NCI-H2029 (cell line): ENCODE results near the gene CXCL14.

Experiments used
- DNase-seq: peaks from one replicate; lab custom pipeline; 2025; lab: John Stamatoyannopoulos, UW

CXCL14 gene

DNA sequence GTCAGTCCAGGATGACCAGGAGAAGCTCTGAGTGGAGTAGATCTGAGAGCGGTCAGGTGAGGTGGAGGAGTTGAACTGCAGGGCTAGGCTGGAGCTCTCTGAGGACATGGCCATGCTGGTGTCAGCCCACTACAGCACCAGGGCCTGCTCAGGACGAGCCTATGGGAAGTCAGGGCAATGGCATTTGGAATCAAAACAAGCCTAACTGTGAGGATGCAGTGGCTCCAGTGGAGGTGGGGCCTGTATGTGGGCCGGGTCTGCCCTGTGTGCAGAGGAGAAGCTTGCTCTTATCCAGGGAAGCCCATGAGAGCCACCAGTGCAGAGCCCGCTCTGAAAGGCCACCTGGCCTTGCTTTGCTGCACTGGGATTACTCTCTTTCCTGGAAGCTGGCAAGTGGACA lies 11.1 kb downstream of the CXCL14 start:
- no peak for DNase-seq

- DNase-seq: no peak
Measured at GRCh38 chr5:135566422-135567400, 12.1 kb downstream of the CXCL14 start.

DNA sequence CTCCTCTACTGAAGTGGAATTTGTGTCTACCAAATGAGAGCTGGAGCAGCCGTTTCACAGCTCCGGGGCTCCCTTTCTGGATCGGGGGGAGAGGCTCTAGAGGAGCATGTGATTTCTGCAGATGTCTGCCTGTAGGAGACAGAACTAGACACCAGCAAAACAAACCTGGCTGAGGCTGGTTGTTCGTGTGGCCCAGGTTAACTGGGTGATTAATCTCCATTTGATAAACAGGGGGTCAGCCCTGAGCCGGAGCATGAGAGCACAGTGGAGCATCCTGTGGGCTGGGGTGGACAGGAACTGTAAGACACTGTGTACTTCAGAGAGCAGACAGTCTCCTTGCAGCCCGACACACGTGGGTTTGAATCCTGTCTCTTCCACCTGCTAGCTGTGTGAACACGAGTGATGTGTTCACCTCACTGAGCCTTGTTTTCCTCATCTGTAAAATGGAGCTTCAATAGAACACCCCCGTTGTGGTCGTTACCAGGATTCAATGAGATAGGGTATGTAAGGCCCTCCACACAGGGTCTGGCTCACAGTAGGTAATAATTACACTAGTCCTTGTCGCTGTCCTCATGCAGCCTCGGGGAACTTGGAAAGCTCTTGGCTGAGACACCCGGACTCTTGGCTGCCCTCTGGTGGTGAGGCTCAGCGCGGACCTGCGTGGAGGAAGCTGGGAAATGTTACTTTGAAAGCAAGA lies 12.9 kb downstream of the CXCL14 start:
- peak; percentile 44 for DNase-seq

- DNase-seq: no peak
Measured at GRCh38 chr5:135565266-135565665, 13.5 kb downstream of the CXCL14 start.

DNA sequence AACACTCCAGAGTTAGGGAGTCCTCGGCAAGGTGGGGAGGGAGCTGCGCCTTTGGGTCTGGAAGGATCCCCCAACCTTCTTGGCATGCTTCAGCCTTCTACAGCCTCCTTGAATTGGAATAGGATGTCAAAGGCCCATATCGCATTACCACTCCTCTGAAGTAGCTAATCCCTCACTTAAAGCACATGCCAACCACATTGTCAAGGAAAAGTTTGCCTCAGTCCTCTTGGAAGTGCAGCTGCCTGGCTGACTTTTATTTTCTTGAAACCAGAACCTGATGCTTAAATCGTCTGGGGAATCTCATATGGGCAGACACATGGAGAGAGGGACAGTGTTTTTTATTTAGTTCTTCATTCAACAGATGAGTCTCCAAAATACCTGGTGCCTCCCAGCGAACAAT lies 14.5 kb downstream of the CXCL14 start:
- no peak for DNase-seq

DNA sequence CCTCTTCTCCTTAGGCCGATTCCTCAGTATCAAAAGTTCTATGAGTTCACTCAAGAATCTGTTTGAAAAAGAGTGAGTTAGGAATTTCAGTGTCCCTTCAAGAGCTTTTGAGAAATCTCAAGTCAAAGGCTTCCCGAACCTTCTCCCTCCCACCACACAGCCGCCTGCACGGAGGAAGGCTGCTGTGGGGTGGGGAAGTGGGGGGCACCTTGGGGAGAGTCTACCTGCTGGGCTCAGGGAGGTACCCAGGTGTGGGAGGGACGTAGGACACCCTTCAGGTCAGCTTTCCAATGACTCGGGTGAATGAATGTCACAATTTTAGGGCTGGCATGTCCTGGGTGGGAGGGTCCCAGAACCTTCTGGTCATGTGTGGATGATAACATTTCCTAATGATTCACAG lies 17.5 kb downstream of the CXCL14 start:
- DNase-seq: no peak

DNA sequence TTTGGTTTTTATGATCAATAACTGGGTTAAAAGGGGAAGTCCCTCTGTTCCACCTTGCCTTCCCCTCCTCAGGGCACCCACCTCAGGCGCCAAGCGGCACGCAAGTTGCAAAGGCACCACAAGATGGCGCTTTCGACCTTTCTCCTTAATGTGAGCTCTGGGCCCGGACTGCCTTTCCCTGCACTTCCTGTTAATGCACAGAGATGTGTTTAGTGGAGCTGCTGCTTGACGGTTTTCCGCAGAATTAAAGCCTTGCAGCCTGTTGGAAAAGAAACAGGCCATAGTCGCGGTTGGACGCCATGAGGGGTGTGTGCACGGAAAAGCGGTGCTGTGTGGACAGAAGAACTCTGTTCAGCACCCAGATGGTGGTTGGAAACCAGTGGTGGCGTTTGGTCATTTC lies 17.9 kb downstream of the CXCL14 start:
- DNase-seq: peak; percentile 76

DNA sequence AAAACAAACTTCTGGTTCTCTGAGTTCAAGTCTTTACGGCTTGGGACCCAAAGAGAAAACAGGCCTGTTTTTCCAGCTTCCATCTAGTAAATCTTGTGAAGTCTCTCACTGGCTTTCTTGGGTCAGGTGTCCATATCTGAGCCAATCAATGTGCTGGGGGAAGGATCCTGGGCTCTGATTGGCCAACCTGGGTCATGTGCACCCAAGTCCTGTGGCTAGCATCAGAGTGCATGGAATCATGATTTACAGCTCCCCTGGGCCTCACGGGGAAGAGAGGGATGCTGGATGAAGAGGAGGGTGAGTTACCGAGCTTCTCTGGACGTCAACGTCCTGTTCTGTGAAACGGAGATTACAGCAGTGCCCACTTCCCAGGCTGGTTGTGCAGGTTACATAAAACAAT lies 19.4 kb downstream of the CXCL14 start:
- no peak for DNase-seq

DNA sequence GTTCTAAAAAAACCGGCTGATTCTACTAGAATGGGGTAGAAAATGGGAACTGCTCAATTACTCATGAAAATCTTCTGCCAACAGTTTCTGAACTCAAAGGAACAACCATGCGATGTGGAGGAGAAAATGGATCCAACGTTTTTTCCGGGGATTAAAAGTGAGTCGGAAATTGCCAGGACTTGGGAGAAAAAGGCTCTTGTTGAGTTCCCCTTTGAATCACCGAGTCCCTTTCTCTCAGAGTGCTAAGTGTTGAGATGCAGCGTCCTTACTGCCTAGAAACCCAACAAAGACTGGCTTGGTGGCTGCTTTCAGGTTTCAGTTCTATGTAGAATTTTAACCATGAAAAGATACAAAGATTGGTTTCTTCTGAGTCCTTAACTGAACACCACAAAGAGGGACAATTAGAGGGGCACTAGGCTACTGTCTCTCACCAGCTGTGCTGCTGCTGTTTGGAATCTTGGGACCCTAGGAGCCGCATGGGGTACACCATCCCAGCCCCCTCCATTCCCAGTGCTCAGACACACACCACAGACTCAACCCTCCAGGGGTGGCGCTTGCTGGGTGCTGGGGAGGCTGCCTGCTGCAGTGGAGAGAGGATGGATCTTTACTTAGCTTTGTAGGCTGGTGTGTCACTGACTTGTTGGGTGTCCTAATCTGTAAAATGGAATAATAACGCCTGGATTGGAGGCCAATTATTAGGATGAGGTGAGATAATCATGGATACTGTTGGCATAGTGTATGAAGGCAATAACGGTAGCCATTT lies 21.5 kb downstream of the CXCL14 start:
- no peak for DNase-seq

DNA sequence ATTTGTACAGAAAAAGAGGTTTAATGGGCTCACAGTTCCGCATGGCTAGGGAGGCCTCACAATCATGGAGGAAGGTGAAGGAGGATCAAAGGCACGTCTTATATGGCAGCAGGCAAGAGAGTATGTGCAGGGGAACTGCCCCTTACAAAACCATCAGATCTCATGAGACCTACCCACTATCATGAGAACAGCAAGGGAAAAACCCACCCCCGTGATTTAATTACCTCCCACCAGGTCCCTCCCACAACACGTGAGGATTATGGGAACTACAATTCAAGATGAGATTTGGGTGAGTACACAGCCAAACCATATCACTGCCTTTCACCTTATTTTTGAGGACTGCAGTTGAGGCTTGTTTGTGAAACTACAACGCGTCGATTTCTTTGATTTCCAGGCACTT lies 22.2 kb downstream of the CXCL14 start:
- no peak for DNase-seq

DNA sequence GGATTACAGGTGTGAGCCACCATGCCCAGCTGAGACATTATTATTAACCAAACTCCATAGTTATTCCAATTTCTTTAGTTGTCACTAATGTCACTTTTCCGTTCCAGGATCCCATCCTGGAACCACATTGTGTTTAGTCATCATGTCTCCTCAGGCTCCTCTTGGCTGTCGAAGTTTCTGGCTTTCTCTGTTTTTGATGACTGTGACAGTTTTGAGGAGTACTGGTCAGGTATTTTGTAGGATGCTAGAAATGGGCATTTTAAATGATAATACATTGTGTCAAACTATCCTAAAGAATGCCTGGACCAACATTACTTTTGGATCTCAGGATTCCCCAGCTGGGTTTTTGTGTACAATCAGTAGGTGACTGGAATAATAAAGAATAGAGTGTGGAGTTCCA lies 23.3 kb downstream of the CXCL14 start:
- DNase-seq: no peak

- peak; percentile 30 for DNase-seq
Measured at GRCh38 chr5:135553688-135554462, 24.9 kb downstream of the CXCL14 start.

GRCh38 chr5:135551593-135552447 lies 27.0 kb downstream of the CXCL14 start:
- peak; percentile 62 for DNase-seq

DNA sequence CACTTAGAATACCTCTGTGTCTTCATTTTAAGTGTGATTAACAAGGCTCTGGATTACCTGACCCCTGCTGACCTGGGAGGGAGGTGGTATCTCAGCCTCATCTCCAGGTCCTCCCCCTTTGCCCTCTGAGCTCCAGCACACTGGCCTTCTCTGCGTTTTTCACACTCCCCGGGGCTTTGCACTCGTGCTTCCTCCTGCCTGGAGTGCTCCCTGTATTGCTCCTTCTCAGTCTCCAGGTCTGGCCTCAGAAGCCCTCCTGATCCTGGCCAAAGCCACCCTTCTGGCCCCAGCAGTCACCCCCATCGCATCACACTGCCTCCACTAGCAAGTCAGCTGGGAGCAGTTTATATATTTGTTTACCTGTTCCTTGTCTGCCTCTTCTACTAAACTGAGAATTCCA lies 29.4 kb downstream of the CXCL14 start:
- no peak for DNase-seq

- DNase-seq: peak; percentile 67
Measured at GRCh38 chr5:135547590-135548254, 31.1 kb downstream of the CXCL14 start.

DNA sequence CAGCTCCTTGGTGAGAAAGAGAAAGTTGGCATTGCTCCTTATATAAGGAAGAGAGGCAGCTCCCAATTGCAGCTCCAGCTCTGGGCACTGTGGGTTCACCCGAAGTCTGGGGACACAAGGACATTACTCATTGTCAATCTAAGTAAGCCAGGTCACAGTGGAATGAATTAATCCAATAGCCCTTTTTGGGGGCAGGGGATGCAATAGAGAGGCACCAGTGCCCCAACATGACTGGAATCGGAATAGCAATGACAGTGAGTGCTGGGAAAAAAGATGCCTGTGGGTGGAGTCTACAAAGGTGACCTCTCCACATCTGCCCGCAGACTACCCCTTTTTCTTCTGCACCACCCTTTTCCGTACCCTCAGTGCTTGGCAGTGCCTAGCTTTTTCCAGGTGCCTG lies 31.9 kb downstream of the CXCL14 start:
- no peak for DNase-seq

DNA sequence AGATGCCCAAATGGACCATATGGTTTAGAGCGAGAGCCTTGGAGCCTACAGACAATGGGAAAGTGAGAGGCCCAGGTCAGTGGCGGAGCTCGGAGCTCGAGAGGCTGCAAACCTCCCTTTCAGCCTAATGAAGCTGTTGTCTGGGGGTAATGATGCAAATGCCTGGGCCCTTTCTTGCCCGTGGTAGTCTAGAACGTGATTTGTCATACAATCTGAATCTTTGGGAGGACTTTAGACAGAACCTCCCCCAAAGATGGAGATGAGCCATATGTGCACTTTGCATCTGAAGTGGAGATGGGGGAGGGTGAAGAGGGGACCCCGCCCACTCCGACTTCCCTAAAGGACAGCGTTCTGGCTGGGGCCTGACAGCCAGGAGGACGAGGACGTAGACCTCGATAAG lies 32.7 kb downstream of the CXCL14 start:
- DNase-seq: no peak

DNA sequence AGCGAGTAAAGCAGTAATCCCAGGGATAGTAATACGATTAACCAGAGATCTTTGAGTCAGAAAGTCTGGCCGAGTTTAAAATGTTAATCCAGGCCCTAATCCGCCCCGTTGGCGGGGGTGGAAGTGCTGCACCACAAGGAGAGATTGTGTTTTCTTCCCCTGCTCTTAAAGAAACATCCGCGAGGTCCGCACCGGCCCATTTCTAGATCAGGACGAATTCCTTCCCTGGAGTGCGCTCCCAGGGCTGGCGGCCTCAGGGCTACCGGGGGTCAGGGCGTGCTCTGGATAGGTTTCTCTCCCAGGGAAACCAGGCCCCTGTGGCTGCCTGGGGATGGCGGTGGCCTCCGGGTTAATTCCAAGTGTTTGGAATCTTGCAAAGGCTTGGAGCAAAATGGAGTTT lies 33.7 kb downstream of the CXCL14 start:
- no peak for DNase-seq

DNA sequence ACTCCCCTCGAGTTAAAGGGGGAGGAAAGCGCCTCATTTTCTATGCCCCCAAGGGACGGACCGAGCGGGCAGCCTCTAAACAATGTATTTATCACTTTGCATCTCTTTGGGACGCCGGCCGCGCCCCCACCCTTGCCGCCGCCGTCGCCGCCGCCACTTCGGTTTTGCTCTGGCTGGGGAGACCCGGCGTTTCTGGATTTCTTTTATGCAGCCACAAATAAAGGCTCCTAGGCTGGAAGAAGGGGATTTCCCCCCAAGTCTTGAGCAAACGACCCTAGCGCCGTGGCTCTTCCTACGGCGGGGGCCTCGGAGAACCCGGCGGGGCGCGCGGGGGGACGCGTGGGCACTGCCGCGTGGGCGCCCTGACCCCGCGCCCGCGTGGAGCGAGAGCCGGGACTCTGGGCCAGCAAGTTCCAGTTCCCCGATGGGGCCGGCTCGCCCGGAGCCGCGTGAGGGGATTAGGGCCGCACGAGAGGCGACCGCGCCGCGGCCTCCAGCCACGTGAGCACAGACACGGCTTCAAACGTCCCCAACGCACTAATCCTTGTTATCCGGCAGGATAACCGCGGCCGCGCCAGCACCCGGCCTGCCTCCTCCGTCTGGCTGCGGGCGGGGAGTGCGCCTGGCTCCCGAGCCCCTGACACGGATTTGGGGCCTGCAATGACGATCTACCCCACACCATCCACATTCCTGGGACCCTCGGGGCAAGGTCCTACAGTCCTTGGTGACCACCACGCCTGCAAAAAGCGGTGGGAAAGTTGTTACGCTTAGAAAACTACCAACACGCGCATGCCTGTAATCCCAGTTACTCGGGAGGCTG lies 35.1 kb downstream of the CXCL14 start:
- DNase-seq: peak; percentile 18
